ENCODE results near the gene NOC2L. TPM values are rescaled to one million over a fixed set of nuclear protein-coding genes. Genes with fewer than 3 reads are reported as not detected.

NOC2L gene
- total RNA-seq, 4 donors from 2014 or later: 21.8 to 58.8 (median 37.5) TPM

DNA sequence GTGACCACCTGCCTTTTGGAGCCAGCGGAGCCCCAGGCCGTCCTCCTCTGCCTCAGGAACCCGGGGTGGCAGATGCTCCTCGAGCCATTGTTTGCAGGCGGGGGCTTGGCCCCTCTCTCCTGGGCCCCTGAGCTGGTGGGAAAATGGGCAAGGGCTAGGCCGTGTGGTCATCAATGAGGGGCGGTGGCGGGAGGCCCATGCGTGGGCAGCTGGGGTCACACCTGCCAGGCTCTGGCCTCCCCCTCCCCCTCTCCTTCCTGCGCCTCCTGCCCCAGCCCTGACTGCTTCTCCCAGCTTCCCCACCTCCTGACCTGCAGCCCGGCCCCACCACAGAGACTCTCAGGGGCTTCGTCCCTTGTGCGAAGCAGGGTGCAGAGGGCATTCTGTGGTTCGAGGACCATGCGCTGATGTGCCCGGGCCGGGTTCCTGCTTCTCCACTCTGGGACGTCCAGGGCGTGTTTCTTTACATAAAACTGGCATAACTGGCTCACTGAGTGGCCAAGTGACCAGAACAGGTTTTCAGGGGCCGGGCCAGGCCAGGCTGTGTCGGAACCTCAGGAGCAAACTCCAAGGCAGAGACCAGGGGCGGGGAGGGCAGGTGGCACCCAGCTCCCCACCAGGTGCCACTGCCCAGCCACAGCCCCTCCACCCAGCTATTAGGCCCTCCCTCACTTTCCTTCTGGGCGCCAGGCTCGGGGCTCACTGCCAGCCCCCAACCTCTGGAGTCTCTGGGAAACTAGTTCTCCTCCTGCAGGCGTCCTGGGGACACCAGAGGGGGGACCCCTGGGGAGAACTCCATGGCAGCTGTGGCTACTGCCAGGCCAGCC lies 26.1 kb downstream of the NOC2L start:
- no peak for DNase-seq
- H3K27ac ChIP-seq: no peak overlapping the region
- no peaks in the 10 kb centered on the region for H3K9me3 ChIP-seq
- no peaks in the 10 kb centered on the region for H3K27me3 ChIP-seq
- no peaks in the 10 kb centered on the region for H3K36me3 ChIP-seq
- TF ChIP-seq, protein P1, sequence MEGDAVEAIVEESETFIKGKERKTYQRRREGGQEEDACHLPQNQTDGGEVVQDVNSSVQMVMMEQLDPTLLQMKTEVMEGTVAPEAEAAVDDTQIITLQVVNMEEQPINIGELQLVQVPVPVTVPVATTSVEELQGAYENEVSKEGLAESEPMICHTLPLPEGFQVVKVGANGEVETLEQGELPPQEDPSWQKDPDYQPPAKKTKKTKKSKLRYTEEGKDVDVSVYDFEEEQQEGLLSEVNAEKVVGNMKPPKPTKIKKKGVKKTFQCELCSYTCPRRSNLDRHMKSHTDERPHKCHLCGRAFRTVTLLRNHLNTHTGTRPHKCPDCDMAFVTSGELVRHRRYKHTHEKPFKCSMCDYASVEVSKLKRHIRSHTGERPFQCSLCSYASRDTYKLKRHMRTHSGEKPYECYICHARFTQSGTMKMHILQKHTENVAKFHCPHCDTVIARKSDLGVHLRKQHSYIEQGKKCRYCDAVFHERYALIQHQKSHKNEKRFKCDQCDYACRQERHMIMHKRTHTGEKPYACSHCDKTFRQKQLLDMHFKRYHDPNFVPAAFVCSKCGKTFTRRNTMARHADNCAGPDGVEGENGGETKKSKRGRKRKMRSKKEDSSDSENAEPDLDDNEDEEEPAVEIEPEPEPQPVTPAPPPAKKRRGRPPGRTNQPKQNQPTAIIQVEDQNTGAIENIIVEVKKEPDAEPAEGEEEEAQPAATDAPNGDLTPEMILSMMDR (IDR thresholded peaks at IDR 0.05): no peak
- no peak for TF ChIP-seq POLR2A (IDR thresholded peaks at IDR 0.05)
- no peak overlapping the region for H3K4me3 ChIP-seq
- intact Hi-C loops (cut with DNase I; ENCODE audit: low total_unique reads): no loop called here
- H3K4me1 ChIP-seq: no peaks in the 10 kb centered on the region

DNA sequence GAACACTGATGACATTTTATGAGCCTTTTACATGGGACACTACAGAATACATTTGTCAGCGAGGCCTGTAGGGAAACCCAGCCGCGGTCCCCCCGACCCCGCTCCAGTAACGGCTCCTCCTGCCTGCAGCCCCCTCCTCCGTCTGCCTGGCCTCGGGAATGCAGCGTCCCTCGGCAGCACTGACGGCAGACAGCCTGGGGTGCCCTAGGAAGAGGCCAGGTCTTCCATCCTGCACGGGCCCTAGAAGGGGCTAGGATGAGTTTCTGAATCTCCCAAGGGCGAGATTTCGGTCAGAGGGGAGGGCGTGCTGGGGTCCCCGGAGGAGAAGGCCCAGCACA lies 26.9 kb downstream of the NOC2L start:
- Histone ChIP-seq H3K4me1 (no peaks in the 10 kb centered on the region), H3K36me3 (no peaks in the 10 kb centered on the region), H3K4me3 (no peak overlapping the region), H3K9me3 (no peaks in the 10 kb centered on the region), H3K27me3 (no peaks in the 10 kb centered on the region), H3K27ac (no peak overlapping the region)
- no peak for TF ChIP-seq POLR2A (IDR thresholded peaks at IDR 0.05)
- TF ChIP-seq, protein P1 (IDR thresholded peaks at IDR 0.05): no peak
- DNase-seq: no peak
- intact Hi-C loops (cut with DNase I; ENCODE audit: low total_unique reads): no loop called here

DNA sequence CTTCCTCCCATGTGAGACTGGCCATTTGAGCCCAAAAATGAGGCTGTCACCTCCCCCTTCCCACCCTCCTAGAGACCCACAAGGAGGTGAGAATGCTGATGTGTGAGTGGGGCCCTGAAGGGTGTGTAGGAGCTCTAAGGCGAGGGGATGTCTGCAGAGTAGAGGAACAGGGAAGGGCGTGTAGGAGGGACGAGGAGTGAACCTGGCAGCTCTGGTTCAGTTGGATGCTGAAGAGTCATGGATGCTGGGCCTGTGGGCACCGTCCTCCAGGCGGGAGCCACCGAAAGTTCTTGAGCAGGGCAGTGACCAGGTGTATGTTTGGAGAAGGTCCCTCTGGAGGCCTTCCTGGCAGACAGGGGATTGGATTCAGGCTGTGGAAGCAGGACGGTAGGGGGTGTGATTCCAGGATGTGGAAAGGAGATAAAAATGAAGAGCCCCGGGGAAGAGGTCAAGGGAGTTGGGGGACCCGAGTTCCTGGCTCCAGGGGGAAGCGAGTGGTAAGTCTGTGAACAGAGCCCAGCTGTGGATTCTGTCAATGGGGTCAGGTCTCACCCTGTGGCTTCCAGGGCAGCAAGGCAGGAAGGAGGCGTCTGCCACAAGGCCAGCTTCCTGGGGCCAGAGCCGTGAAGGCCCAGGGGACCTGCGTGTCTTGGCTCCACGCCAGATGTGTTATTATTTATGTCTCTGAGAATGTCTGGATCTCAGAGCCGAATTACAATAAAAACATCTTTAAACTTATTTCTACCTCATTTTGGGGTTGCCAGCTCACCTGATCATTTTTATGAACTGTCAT lies 27.5 kb downstream of the NOC2L start:
- Histone ChIP-seq H3K27ac (no peak overlapping the region), H3K36me3 (no peaks in the 10 kb centered on the region), H3K4me1 (no peaks in the 10 kb centered on the region), H3K9me3 (no peaks in the 10 kb centered on the region), H3K27me3 (no peaks in the 10 kb centered on the region), H3K4me3 (no peak overlapping the region)
- DNase-seq: no peak
- TF ChIP-seq, protein P1 (IDR thresholded peaks at IDR 0.05): no peak
- no peak for TF ChIP-seq POLR2A (IDR thresholded peaks at IDR 0.05)
- intact Hi-C loops (cut with DNase I; ENCODE audit: low total_unique reads): no loop called here

DNA sequence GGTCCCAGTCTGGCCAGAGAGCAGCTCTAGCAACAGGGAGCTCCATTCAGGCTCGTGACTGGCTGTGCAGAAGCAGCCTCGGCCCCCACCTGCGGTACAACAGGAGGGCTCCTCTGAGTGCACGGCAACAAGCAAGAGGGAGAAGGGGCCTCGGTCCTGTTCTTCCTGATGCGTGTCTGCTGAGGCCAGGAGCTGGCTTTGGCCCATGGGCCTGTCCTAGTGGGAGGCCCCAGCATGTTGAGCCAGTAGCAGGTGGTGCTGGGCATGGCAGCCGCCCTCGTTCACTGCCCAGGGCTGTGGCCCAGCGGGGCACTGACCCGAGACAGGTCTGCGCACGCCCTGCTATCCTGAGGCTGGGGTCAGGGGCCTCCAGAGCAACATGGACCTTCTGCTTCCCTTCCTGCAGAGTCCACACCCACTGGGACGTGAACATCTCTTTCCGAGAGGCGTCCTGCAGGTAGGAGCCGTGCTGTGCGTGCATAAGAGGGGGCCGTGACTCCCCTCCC lies 28.4 kb downstream of the NOC2L start:
- intact Hi-C loops (cut with DNase I; ENCODE audit: low total_unique reads): no loop called here
- Histone ChIP-seq H3K4me1 (peaks cover 0 to 5% of the 10 kb centered on the region in 2 donors), H3K36me3 (no peaks in the 10 kb centered on the region), H3K4me3 (no peak overlapping the region), H3K9me3 (no peaks in the 10 kb centered on the region), H3K27me3 (no peaks in the 10 kb centered on the region), H3K27ac (no peak overlapping the region)
- no peak for DNase-seq
- no peak for TF ChIP-seq POLR2A (IDR thresholded peaks at IDR 0.05)
- TF ChIP-seq, protein P1 (IDR thresholded peaks at IDR 0.05): no peak
